HG02759 (cell line): ENCODE results near the gene RXFP2.

Experiments used
- ATAC-seq: cut with Tn5 transposase; IDR thresholded peaks from one replicate; pipeline ENCODE4 v1.9.1; 2021; ENCODE audit warnings: mild to moderate bottlenecking, moderate library complexity; ENCODE audit not compliant: unreplicated experiment

RXFP2 gene

DNA sequence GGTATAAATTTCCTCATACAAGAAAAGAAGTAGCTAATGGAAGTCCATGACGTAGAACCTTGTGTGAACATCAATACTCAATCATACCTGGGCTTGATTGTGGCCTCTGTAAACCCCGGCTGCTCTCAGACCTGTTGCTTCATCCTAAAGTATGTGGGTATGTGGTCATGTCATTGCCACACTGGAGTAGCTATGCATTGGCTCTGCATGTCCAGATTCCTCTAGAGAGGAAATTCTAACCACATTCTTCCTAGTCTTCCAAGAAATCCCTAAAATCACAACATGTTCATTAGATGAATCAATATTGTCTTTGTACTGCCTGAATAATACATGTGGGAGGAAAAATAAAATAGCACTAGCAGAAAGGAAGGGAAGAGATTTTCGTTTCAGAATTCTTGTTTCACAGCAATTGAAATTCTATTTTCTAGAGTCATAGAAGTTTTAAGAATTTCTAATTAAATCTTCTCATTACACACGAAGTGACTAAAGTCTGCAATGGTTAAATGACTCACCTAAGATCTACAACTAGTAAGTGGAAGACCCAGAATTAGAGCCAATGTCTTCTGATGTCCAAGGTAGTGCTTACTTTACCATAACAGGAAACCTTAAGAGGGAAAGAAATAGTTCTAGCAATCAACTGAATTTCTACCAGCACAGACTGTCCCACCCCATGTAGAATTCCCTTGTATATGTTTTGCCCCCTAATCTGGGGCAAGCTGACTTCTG is 28.0 kb downstream of the RXFP2 start:
- ATAC-seq, result no peak

- ATAC-seq, result no peak
Measured at GRCh38 chr13:31768351-31768750, 29.0 kb downstream of the RXFP2 start.

DNA sequence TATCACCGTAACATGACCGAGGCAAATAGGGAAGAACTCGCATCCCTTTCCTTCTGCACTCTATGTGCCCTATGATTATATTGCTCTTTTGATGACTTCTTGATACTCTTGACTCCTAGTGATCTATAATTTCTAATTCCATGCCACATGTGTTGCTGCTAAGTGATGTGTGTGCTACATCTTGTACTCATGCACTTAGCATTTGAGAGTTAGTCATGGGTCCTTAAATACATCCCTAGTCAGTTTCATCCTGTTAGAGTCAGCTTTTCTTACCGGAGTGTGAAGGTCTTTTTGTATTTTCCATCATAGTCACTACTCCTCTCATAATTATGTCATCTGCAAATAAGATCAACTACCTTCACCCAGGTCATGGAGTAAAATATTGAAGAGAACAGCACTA is 30.2 kb downstream of the RXFP2 start:
- no peak for ATAC-seq

GRCh38 chr13:31772231-31772630 is 32.9 kb downstream of the RXFP2 start:
- no peak for ATAC-seq

GRCh38 chr13:31773538-31773937 is 34.2 kb downstream of the RXFP2 start:
- no peak for ATAC-seq

GRCh38 chr13:31774186-31774750 is 34.9 kb downstream of the RXFP2 start:
- no peak for ATAC-seq

DNA sequence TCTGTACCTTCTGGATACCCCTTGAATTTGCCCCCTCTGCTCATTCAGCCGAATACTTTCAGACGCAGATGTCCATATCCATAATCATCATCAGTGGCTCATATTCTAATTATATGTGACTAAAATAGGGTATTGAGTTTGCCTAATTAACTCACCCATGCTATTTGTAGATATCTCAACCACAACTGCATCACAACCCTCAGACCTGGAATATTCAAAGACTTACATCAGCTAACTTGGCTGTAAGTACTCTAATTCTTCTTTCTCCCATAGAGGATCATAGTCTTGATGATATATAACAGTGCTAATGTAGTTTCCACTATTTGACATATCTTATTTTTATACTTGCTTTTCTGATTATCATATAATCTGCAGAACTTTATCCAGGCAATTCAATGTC is 35.8 kb downstream of the RXFP2 start:
- ATAC-seq, result no peak

DNA sequence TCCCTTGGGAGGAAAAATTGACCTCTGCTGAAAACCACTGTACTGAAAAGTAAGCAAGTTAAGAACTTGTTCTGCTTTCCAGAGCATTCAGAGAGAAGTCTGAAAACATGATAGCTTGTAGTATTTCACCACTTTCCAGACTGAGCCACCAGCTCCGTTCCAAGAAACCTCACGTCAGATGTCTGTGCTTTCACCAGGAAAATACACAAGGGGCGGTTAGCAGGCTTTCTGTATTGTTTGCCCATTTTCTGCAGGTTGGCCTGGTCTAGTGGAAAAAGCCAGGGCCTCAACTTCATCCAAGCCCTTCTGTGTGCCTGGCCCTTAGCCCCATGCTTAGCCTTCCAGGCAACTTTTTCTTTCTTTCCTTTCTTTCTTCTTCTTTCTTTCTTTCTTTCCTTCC is 36.4 kb downstream of the RXFP2 start:
- no peak for ATAC-seq

DNA sequence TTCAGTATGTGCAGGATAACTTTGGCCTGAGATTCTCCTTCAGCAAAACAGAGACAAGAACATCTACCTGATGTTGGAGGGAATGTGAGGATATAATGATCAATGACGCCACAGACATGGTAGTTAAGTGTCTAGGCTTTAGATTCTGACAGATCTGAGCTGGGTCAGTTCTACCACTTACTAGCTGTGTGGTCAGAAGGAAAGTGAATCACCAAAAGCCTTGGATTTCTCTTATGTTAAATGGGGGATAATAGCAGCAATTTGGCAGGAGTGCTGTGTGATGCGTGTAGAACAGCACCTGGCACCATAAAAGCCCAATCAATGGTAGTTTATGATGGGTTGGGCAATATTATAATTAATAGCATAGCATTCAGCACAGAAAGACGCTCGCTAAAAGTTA is 41.7 kb downstream of the RXFP2 start:
- no peak for ATAC-seq

DNA sequence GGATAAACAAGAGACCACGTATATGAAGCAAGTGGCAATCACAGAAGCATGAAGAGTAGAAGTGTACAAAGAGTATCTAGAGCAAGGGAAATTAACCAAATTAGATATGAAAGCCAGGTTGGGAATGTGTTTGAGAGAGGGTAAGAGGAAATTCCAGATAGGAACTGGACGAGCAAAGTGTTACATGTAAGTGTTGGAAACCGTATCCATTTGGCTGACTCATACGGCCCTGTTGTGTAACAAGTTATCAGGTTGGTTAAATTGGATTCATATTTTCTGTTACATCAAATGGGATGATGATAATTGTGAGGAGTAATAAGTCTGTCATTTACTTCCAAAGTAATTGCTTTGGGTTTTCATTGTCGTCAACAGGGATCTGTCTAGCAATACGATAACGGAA is 46.7 kb downstream of the RXFP2 start:
- no peak for ATAC-seq

DNA sequence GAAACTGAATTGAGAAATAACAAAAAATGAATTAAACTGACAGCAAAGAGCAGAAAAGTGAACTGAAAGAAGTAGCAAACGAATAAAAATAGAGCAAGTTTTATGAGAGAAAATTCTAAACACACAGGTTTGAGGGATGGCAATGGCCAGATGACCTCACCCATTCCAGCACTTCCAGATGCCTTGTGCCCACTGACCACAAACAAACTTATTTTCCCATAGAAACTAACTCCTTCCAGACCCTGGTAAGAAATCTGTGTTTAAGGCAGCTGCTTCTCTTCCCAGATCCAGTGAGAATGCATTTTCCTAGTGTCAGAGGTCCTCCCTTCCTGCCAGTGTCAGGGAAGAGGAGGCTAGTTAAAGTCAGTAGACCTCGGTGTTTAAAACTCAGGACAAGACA is 51.7 kb downstream of the RXFP2 start:
- ATAC-seq, result no peak

DNA sequence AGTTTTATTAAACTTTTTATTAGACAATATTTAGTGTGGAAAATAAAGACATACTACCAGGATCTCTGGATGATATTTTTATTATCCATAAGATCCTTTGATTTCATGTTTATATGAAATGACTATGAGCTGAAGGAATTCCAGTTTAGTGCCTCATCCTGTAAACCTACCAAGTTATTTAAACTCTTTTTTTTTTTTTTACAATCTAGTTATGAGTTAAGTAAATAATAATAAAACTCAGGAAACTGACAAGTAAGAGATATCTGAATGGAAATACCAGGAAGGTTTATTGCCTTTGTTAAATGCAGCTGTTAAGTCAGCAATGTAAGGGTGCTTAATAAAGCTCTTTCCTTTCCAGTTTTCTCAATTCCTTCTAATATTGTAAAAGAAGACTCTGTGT is 53.9 kb downstream of the RXFP2 start:
- no peak for ATAC-seq

DNA sequence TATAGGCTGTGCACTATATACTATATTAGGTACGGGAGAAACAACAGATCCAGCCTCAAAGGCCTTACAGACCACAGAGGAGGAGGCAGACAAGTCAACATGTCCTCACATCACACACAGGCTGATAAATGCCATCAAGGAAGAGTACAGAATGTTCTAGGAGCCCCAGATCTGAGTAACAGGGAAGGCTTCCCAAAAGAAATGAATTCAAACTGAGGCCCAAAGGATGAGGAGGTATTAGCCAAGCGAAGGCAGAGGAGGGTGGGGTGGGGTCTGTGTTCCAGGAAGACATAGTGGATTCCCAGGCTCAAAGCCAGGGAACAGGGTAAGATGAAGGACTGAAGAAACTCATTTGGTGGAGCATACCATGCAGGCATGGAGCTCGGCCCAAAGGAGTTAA is 55.1 kb downstream of the RXFP2 start:
- no peak for ATAC-seq

GRCh38 chr13:31797154-31797775 is 57.9 kb downstream of the RXFP2 start:
- no peak for ATAC-seq

- ATAC-seq, result no peak
Measured at GRCh38 chr13:31798189-31798588, 58.9 kb downstream of the RXFP2 start.

DNA sequence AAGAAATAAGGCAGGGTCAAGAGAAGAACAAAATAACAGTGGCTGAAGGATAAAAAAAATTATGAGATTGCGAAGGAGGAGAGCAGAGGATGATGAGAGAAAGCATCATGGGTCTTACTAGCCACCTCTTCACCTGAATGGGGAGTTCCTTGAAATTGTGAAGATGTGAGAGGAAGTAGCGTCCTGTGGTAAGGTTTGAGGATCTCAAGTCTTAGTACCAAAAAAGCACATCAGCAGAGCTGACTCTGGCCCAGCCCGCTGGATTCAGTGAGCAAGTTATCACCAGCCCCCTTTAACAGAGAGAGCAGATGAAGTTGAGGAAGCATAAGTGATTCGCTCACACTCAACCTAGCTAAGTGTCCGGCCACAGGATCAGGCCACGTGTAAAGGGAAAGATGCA is 61.8 kb downstream of the RXFP2 start:
- no peak for ATAC-seq

DNA sequence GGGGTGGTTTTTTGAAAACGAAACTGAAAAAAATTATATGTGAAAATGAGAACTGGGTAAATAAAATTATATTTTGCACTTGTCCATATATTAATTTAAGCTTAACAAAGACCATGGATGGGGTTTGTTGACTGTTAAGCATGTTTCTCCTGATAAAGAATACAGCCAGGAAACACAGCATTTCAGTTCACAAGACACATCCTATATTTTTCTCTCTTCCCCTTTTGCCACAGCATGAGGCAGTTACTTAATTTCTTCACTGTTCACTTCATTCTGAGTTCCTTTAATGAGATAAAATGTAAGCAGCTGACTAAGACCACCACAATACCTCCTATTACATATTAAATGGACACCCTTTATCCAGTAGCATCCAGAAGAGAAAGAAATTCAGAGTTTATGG is 64.0 kb downstream of the RXFP2 start:
- ATAC-seq, result no peak

DNA sequence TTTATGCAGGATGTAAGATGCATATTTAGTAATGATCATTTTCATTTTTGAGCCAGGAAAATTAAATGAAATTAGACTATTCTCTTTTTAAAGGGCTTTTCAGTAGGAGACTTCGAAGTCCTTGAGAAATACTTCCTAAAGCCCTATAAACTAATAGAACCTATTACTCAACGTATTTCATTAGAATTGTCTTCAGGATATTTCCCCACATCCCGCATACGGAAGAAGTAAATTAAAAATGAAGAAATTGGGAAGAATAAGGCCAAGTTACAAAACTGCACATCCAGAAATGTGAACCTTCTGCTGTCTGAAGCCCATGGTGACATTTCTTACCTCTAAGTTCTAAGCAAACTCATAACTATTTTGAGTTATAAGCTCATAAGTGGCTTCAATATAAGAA is 66.5 kb downstream of the RXFP2 start:
- ATAC-seq, result no peak

DNA sequence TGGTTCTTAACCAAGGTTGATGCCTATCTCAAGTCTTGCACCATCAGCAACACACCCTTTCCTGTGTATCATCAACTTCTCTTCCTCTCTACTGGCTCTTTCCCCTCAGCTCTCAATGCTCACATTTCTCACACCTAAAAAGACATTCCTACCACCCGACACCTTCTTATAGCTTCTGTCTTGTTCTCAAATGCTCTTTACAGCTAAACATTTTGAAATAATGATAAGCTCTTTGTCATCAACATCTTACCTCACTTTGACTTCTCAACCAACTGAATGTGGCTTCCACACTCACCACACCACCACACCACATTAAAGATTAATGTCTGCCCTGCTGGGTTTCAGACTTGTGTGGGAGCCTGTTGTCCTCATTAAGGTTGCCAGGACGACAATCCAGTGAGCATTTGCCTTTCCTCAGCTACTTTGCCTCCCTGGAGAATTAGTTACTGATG is 67.8 kb downstream of the RXFP2 start:
- no peak for ATAC-seq

- no peak for ATAC-seq
Measured at GRCh38 chr13:31814536-31814935, 75.2 kb downstream of the RXFP2 start.

GRCh38 chr13:31815361-31816144 is 76.2 kb downstream of the RXFP2 start:
- no peak for ATAC-seq

- no peak for ATAC-seq
Measured at GRCh38 chr13:31818236-31818635, 78.9 kb downstream of the RXFP2 start.
